ENCODE data around the gene PRKAR1B. TPM values are rescaled to one million over a fixed set of nuclear protein-coding genes. Genes with fewer than 3 reads are reported as not detected.

Gene PRKAR1B
- total and polyA plus RNA-seq, 2 donors (not counting 1 experiment from before 2014, with no cell fraction given) = 4.5 to 8.6 TPM

DNA sequence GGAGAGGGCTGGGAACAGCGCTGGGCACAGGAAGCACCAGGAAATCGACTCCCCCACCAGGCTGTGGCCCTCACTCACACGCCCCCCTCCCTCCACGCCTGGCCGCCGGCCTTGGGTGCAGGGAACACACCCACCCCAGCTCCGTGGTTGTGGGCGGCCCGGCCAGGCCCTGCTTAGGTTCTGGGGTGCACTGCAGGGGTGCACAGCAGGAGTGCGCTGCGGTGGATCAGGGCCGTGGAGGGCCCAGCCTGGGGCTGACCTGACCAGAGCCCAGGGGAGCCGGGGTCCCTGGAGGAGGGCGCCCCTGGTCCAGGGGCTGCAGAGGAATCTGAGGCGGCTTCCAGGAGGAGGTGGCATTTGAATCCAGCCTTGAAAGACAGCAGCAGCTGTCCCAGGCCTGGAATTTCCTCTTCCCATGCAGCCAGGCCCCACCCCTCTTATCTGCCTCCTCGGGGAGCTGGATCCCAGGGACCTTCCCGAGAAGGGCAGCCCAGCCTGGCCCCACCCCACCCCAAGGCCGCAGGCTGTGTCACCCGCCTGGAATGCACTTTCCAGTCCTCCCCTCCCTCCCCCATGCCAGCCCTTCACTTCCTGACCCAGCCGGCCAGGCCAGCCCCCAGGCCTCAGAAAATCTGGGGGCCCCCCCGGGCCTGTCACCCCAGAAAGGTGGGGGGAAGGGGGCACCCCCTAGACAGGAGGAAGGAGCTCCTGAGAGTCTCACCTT lies 189.0 kb downstream of the PRKAR1B start:
- no peaks in the 10 kb centered on the region for H3K79me2 ChIP-seq (ENCODE audit: control insufficient read depth, insufficient read depth, low read length)
- no peak overlapping the region for H3K27ac ChIP-seq (ENCODE audit: low read length in 2 of 2)
- Mint-ChIP-seq H3K9me3 (ENCODE audit: insufficient read depth) (no peaks in the 10 kb centered on the region), H3K27me3 (peaks cover 5% of the 10 kb centered on the region), H3K4me3 (no peak overlapping the region), H3K4me1 (peaks cover 4% of the 10 kb centered on the region), H3K27ac (no peak overlapping the region)
- 71% methylated on average over 17 of the region's 21 CpGs for WGBS (ENCODE audit: insufficient coverage)
- intact Hi-C loops (cut with micrococcal nuclease) = no loop called here
- H2AFZ ChIP-seq (ENCODE audit: insufficient read depth, low read depth, low read length, poor library complexity, severe bottlenecking) = no peak overlapping the region
- no peak overlapping the region for H3K4me3 ChIP-seq (ENCODE audit: control extremely low read depth in 1 of 5, extremely low read depth in 1 of 5, insufficient read depth in 1 of 5, low read depth in 2 of 5, low read length in 4 of 5)
- H3K9me3 ChIP-seq (ENCODE audit: control extremely low read depth in 1 of 3, control insufficient read depth in 2 of 3, insufficient read depth in 1 of 3, low read length in 2 of 3) = peaks cover 0 to 27% (median 0%) of the 10 kb centered on the region in 3 donors
- DNase-seq = no peak
- H3K27me3 ChIP-seq (replicated peaks in 1 of 4; ENCODE audit: control extremely low read depth in 1 of 4, control insufficient read depth in 3 of 4, insufficient read depth in 4 of 4, low read length in 3 of 4) = no peaks in the 10 kb centered on the region
- no peak overlapping the region for H3K4me2 ChIP-seq (replicated peaks; ENCODE audit: low read depth, low read length, poor library complexity, severe bottlenecking)
- H4K20me1 ChIP-seq (ENCODE audit: control insufficient read depth, insufficient read depth, low read length, poor library complexity, severe bottlenecking) = no peaks in the 10 kb centered on the region
- POLR2A ChIA-PET = no interaction called here
- H3K36me3 ChIP-seq (replicated peaks in 1 of 2; ENCODE audit: control extremely low read depth in 1 of 2, control insufficient read depth in 1 of 2, extremely low read depth in 1 of 2, insufficient read depth in 2 of 2, low read length in 1 of 2) = no peaks in the 10 kb centered on the region
- no peak for TF ChIP-seq EZH2 (IDR thresholded peaks at IDR 0.05; ENCODE audit: borderline replicate concordance, insufficient read depth, low read depth, low read length, poor library complexity, severe bottlenecking)
- TF ChIP-seq, protein P1, sequence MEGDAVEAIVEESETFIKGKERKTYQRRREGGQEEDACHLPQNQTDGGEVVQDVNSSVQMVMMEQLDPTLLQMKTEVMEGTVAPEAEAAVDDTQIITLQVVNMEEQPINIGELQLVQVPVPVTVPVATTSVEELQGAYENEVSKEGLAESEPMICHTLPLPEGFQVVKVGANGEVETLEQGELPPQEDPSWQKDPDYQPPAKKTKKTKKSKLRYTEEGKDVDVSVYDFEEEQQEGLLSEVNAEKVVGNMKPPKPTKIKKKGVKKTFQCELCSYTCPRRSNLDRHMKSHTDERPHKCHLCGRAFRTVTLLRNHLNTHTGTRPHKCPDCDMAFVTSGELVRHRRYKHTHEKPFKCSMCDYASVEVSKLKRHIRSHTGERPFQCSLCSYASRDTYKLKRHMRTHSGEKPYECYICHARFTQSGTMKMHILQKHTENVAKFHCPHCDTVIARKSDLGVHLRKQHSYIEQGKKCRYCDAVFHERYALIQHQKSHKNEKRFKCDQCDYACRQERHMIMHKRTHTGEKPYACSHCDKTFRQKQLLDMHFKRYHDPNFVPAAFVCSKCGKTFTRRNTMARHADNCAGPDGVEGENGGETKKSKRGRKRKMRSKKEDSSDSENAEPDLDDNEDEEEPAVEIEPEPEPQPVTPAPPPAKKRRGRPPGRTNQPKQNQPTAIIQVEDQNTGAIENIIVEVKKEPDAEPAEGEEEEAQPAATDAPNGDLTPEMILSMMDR (IDR thresholded peaks at IDR 0.05) = no peak
- H3K4me1 ChIP-seq (ENCODE audit: control insufficient read depth in 2 of 2, insufficient read depth in 2 of 2, low read length in 2 of 2) = no peaks in the 10 kb centered on the region
- no peak overlapping the region for H3K9ac ChIP-seq (ENCODE audit: low read length)
- no peak for ATAC-seq (ENCODE audit: low read depth)
- CTCF ChIA-PET = no interaction called here

DNA sequence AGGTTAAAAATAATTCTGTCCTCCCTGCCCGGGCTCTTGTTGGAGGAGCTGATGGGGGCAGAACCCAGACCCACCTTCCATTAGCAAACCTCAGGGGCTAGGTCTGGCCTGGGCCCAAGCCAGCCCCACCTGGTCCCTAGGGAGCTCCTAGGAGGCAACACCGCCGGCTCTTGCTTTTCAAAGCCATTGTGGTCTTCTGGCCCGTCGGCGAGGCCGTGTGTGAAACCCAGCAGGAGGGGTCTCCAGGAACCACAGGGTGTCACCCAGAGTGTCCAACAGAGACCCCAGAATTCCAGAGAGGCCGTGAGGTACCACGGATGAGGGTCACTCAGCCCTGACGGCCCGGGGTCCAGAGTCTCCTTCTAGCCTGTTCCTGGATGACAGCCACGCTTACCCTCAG lies 190.8 kb downstream of the PRKAR1B start:
- H3K4me3 Mint-ChIP-seq = no peak overlapping the region
- intact Hi-C loops (cut with micrococcal nuclease) = no loop called here
- no peaks in the 10 kb centered on the region for H3K27me3 ChIP-seq (replicated peaks in 1 of 4; ENCODE audit: control extremely low read depth in 1 of 4, control insufficient read depth in 3 of 4, insufficient read depth in 4 of 4, low read length in 3 of 4)
- H3K4me2 ChIP-seq (replicated peaks; ENCODE audit: low read depth, low read length, poor library complexity, severe bottlenecking) = no peak overlapping the region
- H3K9me3 Mint-ChIP-seq (ENCODE audit: insufficient read depth) = no peaks in the 10 kb centered on the region
- H3K4me1 ChIP-seq (ENCODE audit: control insufficient read depth in 2 of 2, insufficient read depth in 2 of 2, low read length in 2 of 2) = peaks cover 0 to 5% of the 10 kb centered on the region in 2 donors
- POLR2A ChIA-PET = no interaction called here
- no peak overlapping the region for H3K27ac ChIP-seq (ENCODE audit: low read length in 2 of 2)
- H3K27ac Mint-ChIP-seq = no peak overlapping the region
- H4K20me1 ChIP-seq (ENCODE audit: control insufficient read depth, insufficient read depth, low read length, poor library complexity, severe bottlenecking) = no peaks in the 10 kb centered on the region
- peaks cover 16% of the 10 kb centered on the region for H3K4me1 Mint-ChIP-seq
- no peak for TF ChIP-seq EZH2 (IDR thresholded peaks at IDR 0.05; ENCODE audit: borderline replicate concordance, insufficient read depth, low read depth, low read length, poor library complexity, severe bottlenecking)
- TF ChIP-seq, protein P1 (IDR thresholded peaks at IDR 0.05) = no peak
- peaks cover 5% of the 10 kb centered on the region for H3K27me3 Mint-ChIP-seq
- H2AFZ ChIP-seq (ENCODE audit: insufficient read depth, low read depth, low read length, poor library complexity, severe bottlenecking) = no peak overlapping the region
- H3K4me3 ChIP-seq (ENCODE audit: control extremely low read depth in 1 of 5, extremely low read depth in 1 of 5, insufficient read depth in 1 of 5, low read depth in 2 of 5, low read length in 4 of 5) = no peak overlapping the region
- 90% methylated on average over 12 of the region's 12 CpGs for WGBS (ENCODE audit: insufficient coverage)
- H3K36me3 ChIP-seq (replicated peaks in 1 of 2; ENCODE audit: control extremely low read depth in 1 of 2, control insufficient read depth in 1 of 2, extremely low read depth in 1 of 2, insufficient read depth in 2 of 2, low read length in 1 of 2) = no peaks in the 10 kb centered on the region
- ATAC-seq (ENCODE audit: low read depth) (no peak), DNase-seq (no peak)
- H3K9ac ChIP-seq (ENCODE audit: low read length) = no peak overlapping the region
- CTCF ChIA-PET = no interaction called here
- H3K9me3 ChIP-seq (ENCODE audit: control extremely low read depth in 1 of 3, control insufficient read depth in 2 of 3, insufficient read depth in 1 of 3, low read length in 2 of 3) = peaks cover 0 to 18% (median 0%) of the 10 kb centered on the region in 3 donors
- H3K79me2 ChIP-seq (ENCODE audit: control insufficient read depth, insufficient read depth, low read length) = no peaks in the 10 kb centered on the region

Data from B cell (primary cell).